Fibroblast of lung (primary cell): Measurements from ENCODE around the gene MAP3K2.

Source experiments
- CTCF ChIP-seq, 2 donors: IDR thresholded peaks in 1 of 2; conservative IDR thresholded peaks in 1 of 2; 1 replicate in 1 of 2; 2 replicates in 1 of 2; pipeline ENCODE4 v1.5.1; 2011 to 2012; ENCODE audit warnings: low read length in 2 of 2, control low read depth in 1 of 2, inconsistent platforms in 1 of 2, low read depth in 1 of 2, mild to moderate bottlenecking in 1 of 2
- EZH2 ChIP-seq: IDR thresholded peaks from 2 replicates; pipeline ENCODE4 v1.5.1; 2012; ENCODE audit warnings: low read length, control low read depth, mild to moderate bottlenecking; ENCODE audit errors: missing control alignments

GRCh38 chr2:127320586-127321275, 67.0 kb downstream of the MAP3K2 start:
- TF ChIP-seq EZH2 (no peak), CTCF (conservative IDR thresholded peaks at IDR 0.05 in 1 of 2, IDR thresholded peaks at IDR 0.05 in 1 of 2; ENCODE audit: low read depth in 1 of 2, low read length in 2 of 2) (no peak)
